DND-41 (cell line): Measurements from ENCODE around the gene BICDL1.

ENCODE experiments used
- EZH2 ChIP-seq: IDR thresholded peaks from 3 replicates; pipeline ENCODE4 v1.6.1; 2012; ENCODE audit warnings: borderline replicate concordance, low read depth, mild to moderate bottlenecking, moderate library complexity, low read length, inconsistent platforms; ENCODE audit not compliant: severe bottlenecking
- TF ChIP-seq, protein P1 (sequence below): IDR thresholded peaks from 2 replicates; pipeline ENCODE4 v1.5.1; 2012; ENCODE audit warnings: borderline replicate concordance, low read length, moderate library complexity, mild to moderate bottlenecking; ENCODE audit not compliant: poor library complexity, severe bottlenecking; ENCODE audit errors: extremely low read depth

DNA sequence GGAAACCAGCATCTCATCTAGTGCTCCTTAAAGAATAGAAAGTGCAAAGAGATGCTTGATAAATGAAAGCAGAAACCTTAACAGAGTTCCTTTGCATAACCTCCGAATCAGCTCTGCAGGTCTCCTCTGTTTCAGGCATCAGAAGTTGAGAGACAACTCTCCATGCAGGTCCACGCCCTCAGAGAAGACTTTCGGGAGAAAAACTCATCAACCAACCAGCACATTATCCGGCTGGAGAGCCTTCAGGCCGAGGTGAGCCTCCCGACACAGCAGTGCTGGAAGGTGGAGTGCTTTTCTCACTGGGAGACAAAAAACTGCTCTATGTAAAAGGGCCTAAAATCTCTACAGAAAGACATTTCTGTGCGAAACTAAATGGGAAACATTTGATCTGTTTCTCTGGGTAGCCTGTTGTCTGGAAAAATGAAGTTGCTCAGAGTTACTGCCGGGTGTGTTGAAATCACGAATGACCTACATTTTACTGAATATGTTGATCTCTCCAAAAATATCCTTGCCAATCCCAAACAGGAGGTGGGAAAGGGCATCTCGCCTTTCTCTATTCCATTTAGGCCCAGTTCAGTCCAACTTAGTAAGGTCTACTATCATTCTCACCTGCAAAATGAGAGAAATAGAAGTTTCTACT is 72.7 kb downstream of the BICDL1 start:
- TF ChIP-seq, protein P1, sequence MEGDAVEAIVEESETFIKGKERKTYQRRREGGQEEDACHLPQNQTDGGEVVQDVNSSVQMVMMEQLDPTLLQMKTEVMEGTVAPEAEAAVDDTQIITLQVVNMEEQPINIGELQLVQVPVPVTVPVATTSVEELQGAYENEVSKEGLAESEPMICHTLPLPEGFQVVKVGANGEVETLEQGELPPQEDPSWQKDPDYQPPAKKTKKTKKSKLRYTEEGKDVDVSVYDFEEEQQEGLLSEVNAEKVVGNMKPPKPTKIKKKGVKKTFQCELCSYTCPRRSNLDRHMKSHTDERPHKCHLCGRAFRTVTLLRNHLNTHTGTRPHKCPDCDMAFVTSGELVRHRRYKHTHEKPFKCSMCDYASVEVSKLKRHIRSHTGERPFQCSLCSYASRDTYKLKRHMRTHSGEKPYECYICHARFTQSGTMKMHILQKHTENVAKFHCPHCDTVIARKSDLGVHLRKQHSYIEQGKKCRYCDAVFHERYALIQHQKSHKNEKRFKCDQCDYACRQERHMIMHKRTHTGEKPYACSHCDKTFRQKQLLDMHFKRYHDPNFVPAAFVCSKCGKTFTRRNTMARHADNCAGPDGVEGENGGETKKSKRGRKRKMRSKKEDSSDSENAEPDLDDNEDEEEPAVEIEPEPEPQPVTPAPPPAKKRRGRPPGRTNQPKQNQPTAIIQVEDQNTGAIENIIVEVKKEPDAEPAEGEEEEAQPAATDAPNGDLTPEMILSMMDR, result no peak
- TF ChIP-seq EZH2, result no peak
